ENCODE results near the gene SDHD.
"Not testable (repeated sequence)": the region's sequence is repeated elsewhere in the genome, so short reads cannot be mapped to it uniquely, and the experiment has no call there.

The SDHD gene

GRCh38 chr11:112073941-112074811 is 12.5 kb upstream of the SDHD start, which contains the start of the genes NKAPD1 and PIH1D2:
TSS of gene NKAPD1 (plus strand) at chr11:112074299. CDS start at chr11:112075575, 1,276 bp downstream.
TSS of gene PIH1D2 (minus strand) at chr11:112074017. CDS start at chr11:112073174, 843 bp downstream.
- in situ Hi-C loops (cut with HindIII; ENCODE audit: low pct_unique_long_range_greater_than_20kb, low sequenced_read_pairs): no loop called here

GRCh38 chr11:112082729-112083128 is 3.9 kb upstream of the SDHD start:
- no peak for DNase-seq (ENCODE audit: low read depth in 1 of 2, low spot score in 1 of 2)
- in situ Hi-C loops (cut with HindIII; ENCODE audit: low pct_unique_long_range_greater_than_20kb, low sequenced_read_pairs): no loop called here
- no peak for TF ChIP-seq JUND (IDR thresholded peaks at IDR 0.05; ENCODE audit: low read depth)

More at GRCh38 chr11:112073941-112074811, 12.5 kb upstream of the SDHD start, which contains the start of the genes NKAPD1 and PIH1D2:
- no peak for TF ChIP-seq JUND (IDR thresholded peaks at IDR 0.05; ENCODE audit: low read depth)
- peak; percentile 63 to 93 for DNase-seq (ENCODE audit: low read depth in 1 of 2, low spot score in 1 of 2)

DNA sequence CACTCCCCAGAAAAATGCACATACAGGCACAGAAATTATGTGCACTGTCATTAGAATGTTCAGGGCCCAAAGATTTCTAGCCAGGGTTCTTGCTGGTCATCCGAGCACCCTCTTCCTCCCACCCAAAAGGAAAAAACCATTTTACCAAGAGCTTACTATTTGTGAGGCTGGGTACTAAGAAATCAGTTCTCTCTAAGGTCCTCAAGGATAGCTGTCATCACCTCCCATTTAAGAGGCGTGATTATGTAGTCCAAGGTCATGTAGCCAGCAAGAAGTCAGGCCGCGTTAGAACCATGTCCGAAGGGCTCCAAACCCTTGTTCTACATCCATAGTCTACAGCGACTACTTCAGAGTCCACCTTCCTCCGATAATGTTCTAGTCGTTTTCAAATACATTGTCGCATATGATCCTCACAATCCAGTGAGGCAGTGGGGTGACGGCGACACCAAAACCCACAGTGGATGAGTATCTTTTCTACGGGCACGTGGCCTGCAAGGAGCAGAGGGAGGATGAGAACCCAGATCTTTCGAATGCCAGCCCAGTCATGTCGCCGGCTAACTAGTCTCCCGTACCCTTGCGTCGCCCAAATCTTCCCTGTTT is 751 bp upstream of the SDHD start:
- TF ChIP-seq JUND (IDR thresholded peaks at IDR 0.05; ENCODE audit: low read depth): no peak
- in situ Hi-C loops (cut with HindIII; ENCODE audit: low pct_unique_long_range_greater_than_20kb, low sequenced_read_pairs): no loop called here
- DNase-seq (ENCODE audit: low read depth in 1 of 2, low spot score in 1 of 2): peak; percentile 37 to 54

DNA sequence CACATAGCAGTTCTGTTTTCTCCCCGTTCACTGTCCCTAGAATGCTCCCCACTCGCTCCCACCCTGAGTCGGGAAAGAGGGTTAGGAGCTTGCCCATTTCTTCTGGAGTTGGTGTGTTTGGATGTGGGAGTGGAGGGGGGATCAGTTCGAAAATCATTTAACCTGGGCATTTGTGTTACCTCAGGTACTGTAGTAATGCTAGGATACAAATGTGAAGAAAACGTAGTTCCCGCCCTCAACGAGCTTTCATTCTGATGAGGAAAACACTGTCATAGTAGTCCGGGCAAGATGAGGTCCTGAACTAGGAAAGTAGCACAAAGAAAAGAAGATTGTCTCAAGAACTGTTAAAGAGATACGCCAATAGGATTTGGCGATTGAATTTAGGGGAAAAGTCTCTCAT is 539 bp downstream of the SDHD start:
- no peak for TF ChIP-seq JUND (IDR thresholded peaks at IDR 0.05; ENCODE audit: low read depth)
- peak in 1 of 2 experiments; percentile 13 for DNase-seq (ENCODE audit: low read depth in 1 of 2, low spot score in 1 of 2)
- in situ Hi-C loops (cut with HindIII; ENCODE audit: low pct_unique_long_range_greater_than_20kb, low sequenced_read_pairs): no loop called here

DNA sequence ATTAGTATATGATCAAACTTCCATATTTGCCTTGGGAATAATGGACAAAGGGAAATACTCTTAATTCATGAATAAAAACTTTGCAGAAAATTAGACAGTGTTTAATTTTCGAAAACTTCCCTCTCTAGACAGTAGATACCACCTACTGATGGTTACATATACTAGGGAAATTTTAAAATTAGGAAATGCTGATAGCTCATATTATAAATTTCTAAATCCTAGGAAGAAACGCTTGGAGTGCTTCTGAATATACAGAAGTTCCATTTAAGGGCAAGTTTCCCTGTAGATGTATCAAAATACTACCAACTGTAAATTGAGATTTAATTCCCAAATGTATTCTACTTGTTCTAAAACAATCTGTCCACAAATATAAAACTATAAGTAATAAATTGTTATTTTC is 8.6 kb downstream of the SDHD start:
- DNase-seq (ENCODE audit: low read depth in 1 of 2, low spot score in 1 of 2); in situ Hi-C loops (cut with HindIII; ENCODE audit: low pct_unique_long_range_greater_than_20kb, low sequenced_read_pairs): not testable (repeated sequence)

DNA sequence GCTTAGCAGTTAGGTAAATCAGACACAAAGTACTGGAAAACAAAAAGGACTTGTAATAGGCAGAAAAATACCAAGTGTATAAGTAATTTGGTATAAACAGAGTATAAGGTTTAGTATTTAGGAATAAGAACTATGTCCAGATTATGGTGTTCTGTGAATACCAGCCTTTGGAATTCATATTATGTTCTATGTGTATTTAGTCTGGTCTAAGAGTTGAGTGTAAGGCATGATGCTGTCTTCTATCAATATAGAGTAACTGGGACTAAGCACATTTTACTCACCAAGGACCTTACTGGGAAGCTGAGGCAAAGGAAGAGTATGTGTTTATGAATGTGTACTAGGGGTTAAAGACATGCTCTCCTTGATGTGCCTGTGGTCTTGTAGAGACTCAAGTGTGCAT is 9.5 kb downstream of the SDHD start:
- DNase-seq (ENCODE audit: low read depth in 1 of 2, low spot score in 1 of 2): no peak
- TF ChIP-seq JUND (IDR thresholded peaks at IDR 0.05; ENCODE audit: low read depth): no peak
- in situ Hi-C loops (cut with HindIII; ENCODE audit: low pct_unique_long_range_greater_than_20kb, low sequenced_read_pairs): no loop called here

DNA sequence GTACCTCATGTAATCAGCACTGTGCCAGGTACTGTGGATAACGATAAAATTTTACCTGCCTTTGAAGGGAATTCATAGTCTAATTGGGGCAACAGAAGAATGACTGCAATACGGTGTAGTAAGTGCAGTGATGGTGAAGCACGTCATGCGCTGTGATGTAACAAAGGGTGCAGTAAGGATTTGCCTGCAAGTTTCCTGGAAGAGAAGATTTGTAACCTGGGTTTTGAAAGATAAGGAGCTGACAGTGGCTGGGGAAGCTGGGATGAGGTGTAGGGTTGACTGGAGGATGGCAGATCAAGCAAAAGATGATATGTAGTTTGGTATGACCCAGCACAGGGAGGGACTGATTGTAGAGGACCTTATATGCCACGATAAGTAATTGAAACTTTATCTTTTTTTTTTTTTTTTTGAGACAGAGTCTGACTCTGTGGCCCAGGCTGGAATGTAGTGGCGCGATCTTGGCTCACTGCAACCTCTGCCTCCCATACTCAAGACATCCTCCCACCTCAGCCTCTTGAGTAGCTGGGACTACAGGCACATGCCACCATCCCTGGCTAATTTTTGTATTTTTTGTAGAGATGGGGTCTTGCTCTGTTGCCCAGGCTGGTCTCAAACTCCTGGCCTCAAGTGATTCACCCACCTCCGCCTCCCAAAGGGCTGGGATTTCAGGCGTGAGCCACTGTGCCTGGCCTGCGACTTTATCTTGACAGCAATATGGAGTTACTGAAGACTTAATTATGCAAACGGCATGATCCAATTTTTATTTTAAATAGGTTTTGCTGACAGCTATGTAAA is 11.3 kb downstream of the SDHD start:
- in situ Hi-C loops (cut with HindIII; ENCODE audit: low pct_unique_long_range_greater_than_20kb, low sequenced_read_pairs): no loop called here
- DNase-seq (ENCODE audit: low read depth in 1 of 2, low spot score in 1 of 2): no peak
- no peak for TF ChIP-seq JUND (IDR thresholded peaks at IDR 0.05; ENCODE audit: low read depth)

GRCh38 chr11:112100462-112100861 is 13.8 kb downstream of the SDHD start:
- in situ Hi-C loops (cut with HindIII; ENCODE audit: low pct_unique_long_range_greater_than_20kb, low sequenced_read_pairs): no loop called here
- no peak for TF ChIP-seq JUND (IDR thresholded peaks at IDR 0.05; ENCODE audit: low read depth)
- DNase-seq (ENCODE audit: low read depth in 1 of 2, low spot score in 1 of 2): no peak

DNA sequence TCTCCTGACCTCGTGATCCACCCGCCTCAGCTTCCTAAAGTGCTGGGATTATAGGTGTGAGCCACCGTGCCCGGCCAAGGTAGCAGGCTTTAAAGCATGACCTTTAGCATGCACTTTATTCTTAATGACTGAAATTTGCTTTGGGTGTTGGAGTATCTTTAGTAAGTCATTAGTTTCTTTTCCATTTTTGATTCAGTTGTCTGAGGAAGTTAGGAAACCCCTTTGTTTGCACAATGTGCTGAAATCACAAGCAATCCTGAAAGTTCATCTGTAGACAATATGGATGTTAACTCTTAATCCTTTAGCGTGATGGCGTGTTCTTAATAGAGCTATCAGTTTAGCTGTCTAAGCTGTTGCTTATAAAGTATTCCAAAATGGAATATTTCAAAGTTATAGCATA is 16.8 kb downstream of the SDHD start:
- in situ Hi-C loops (cut with HindIII; ENCODE audit: low pct_unique_long_range_greater_than_20kb, low sequenced_read_pairs): no loop called here
- no peak for TF ChIP-seq JUND (IDR thresholded peaks at IDR 0.05; ENCODE audit: low read depth)

DNA sequence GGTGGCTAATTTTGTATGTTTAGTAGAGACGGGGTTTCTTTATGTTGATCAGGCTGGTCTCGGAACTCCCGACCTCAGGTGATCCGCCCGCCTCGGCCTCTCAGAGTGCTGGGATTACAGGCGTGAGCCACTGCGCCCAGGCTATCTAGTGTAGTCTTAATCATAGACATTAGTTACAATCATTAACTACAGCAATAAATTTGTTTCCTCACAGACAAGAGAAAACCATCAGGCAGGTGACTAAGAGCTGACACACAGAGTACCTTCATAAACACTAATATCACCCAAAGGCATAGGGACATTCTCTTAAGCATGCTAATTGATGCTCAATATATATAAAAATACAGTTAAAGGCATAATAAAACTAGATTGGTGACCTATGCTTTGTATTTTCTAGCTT is 19.4 kb downstream of the SDHD start:
- in situ Hi-C loops (cut with HindIII; ENCODE audit: low pct_unique_long_range_greater_than_20kb, low sequenced_read_pairs): no loop called here
- DNase-seq (ENCODE audit: low read depth in 1 of 2, low spot score in 1 of 2): no peak
- no peak for TF ChIP-seq JUND (IDR thresholded peaks at IDR 0.05; ENCODE audit: low read depth)

More for the DNA sequence above, 16.8 kb downstream of the SDHD start:
- no peak for DNase-seq (ENCODE audit: low read depth in 1 of 2, low spot score in 1 of 2)

GRCh38 chr11:112113539-112114457 is 27.1 kb downstream of the SDHD start:
- DNase-seq (ENCODE audit: low read depth in 1 of 2, low spot score in 1 of 2): peak; percentile 39 to 79
- TF ChIP-seq JUND (IDR thresholded peaks at IDR 0.05; ENCODE audit: low read depth): no peak
- in situ Hi-C loops (cut with HindIII; ENCODE audit: low pct_unique_long_range_greater_than_20kb, low sequenced_read_pairs): no loop called here

DNA sequence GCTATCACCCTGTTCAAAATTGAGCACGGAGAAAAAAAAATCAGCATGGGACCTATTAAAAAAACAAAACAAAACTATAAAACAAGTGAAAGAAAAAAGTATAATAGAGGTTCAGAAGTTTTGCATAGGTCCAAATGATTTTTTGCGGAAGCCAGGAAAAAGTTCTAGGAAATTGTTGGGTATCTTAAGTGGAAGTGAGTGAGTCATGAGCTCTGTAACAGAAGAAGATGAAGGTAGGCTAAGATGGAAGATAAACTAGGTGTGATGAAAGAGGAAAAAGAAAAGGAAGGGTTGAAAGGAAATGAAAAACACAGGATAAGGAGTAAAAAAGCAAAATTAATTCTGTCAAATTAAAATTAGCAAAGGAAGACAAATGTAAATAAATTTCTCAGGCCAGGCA is 27.8 kb downstream of the SDHD start:
- in situ Hi-C loops (cut with HindIII; ENCODE audit: low pct_unique_long_range_greater_than_20kb, low sequenced_read_pairs): no loop called here
- no peak for TF ChIP-seq JUND (IDR thresholded peaks at IDR 0.05; ENCODE audit: low read depth)
- DNase-seq (ENCODE audit: low read depth in 1 of 2, low spot score in 1 of 2): no peak

All from T47D (cell line).